ENCODE measurements around the gene HTT-AS.

DNA sequence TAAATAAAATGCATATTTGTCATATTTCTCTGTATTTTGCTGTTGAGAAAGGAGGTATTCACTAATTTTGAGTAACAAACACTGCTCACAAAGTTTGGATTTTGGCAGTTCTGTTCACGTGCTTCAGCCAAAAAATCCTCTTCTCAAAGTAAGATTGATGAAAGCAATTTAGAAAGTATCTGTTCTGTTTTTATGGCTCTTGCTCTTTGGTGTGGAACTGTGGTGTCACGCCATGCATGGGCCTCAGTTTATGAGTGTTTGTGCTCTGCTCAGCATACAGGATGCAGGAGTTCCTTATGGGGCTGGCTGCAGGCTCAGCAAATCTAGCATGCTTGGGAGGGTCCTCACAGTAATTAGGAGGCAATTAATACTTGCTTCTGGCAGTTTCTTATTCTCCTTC, 3.5 kb upstream of the HTT-AS start:
- TF ChIP-seq CTCF (conservative IDR thresholded peaks at IDR 0.05) (no peak), ZFX (IDR thresholded peaks at IDR 0.05) (no peak)

All from C4-2B (cell line).